Measurements from ENCODE around the gene LRCH4.
"Not testable (repeated sequence)": the region's sequence is repeated elsewhere in the genome, so short reads cannot be mapped to it uniquely, and the experiment has no call there.

- not testable (repeated sequence) for TF ChIP-seq CTCF (conservative IDR thresholded peaks at IDR 0.05); ZFX (IDR thresholded peaks at IDR 0.05)
Measured at GRCh38 chr7:100536695-100537094, 49.2 kb downstream of the LRCH4 start.

All from C4-2B (cell line).